Measurements from ENCODE around the gene OR2T11. TPM values are rescaled to one million over a fixed set of nuclear protein-coding genes. Genes with fewer than 3 reads are reported as not detected.
"Not testable (repeated sequence)": the region's sequence is repeated elsewhere in the genome, so short reads cannot be mapped to it uniquely, and the experiment has no call there.

Gene OR2T11
- total RNA-seq, 1 donor from 2014 or later = not detected

DNA sequence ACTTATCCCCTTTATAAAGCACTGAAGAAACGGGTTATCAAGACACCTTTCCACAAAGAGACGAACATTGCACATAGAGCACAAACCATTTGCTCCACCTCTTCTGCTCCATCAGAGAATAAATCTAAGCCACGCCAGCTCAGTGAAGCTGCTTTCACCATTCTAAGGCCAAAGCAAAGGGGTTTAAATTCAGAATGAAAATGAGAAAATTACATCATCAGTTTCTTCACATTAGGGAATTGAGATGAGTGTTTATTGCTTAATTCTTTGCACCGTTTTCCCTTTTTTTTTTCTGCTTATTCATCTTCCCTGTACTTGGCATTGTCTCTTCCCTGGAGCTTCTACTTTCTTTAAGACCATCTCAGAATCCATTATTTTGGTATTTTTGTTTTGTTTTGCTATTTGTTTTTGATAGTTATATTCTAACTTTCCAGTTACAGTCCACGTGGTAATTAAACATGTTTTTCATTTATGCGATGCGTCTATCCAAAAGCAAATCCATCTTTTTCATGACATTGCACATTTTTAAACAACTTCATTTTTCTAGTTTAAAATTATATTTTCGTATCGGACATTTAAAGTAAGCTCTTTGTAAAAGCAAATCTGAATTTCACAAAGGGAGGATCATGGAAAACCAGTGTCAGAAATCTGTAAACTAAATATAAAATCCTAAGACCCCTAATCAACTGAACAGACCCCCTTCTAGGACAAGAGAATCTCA, 58.5 kb downstream of the OR2T11 start:
- H3K4me3 ChIP-seq (ENCODE audit: low read depth, low read length) = no peak overlapping the region
- no peak for DNase-seq (ENCODE audit: low read depth)
- TF ChIP-seq CTCF (conservative IDR thresholded peaks at IDR 0.05; ENCODE audit: low read depth, low read length) = no peak

DNA sequence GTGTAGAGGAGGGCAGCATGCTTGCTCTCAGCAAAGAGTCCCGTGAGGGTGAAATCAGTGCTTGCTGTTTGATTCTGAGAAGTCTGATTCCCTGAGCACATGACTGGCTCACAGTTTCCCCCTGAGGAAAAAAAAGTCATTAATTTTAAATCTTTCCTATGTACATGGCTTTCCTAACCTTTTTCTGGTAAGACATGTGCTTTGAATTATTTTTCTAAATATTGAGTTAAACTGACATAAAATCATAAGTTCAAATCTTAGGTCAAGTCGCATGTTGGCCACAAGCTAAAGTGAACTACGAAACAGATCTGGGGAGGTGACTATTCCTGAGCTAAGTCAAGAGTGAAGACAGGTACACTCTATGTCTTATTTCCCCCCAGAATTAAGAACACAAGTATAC, 60.2 kb downstream of the OR2T11 start, which contains the start of gene OR2T34:
Gene OR2T34, minus strand, starts transcription at position 101 of the 400 bp plus-strand sequence. Its CDS starts 0 bp downstream, at position 101.
- not testable (repeated sequence) for H3K4me3 ChIP-seq (ENCODE audit: low read depth, low read length); DNase-seq (ENCODE audit: low read depth)

GRCh38 chr1:248573856-248574255, 61.0 kb downstream of the OR2T11 start:
- DNase-seq (ENCODE audit: low read depth); H3K4me3 ChIP-seq (ENCODE audit: low read depth, low read length): not testable (repeated sequence)

Other genes starting within 250 kb of the OR2T11 start
- gene OR2T1, start 232.0 kb downstream of the OR2T11 start, total RNA-seq = not detected in 2 replicates
- gene OR2T2, start 189.5 kb downstream of the OR2T11 start, total RNA-seq = not detected in 2 replicates
- gene OR2T3, start 161.7 kb downstream of the OR2T11 start, total RNA-seq = not detected in 2 replicates
- not detected in 2 replicates for gene OR2T5, start 146.5 kb downstream of the OR2T11 start, total RNA-seq
- gene OR2G6, start 127.0 kb downstream of the OR2T11 start, total RNA-seq = not detected in 2 replicates
- not detected in 2 replicates for gene OR2T29, start 72.3 kb downstream of the OR2T11 start, total RNA-seq
- gene OR2T34, start 60.3 kb downstream of the OR2T11 start, total RNA-seq = not detected in 2 replicates
- not detected in 2 replicates for gene OR2T10, start 37.4 kb downstream of the OR2T11 start, total RNA-seq
- gene OR2T35, start 10.2 kb upstream of the OR2T11 start, total RNA-seq = not detected in 2 replicates
- gene OR2T27, start 20.4 kb upstream of the OR2T11 start, total RNA-seq = not detected in 2 replicates
- gene OR14I1, start 67.7 kb upstream of the OR2T11 start, total RNA-seq = not detected in 2 replicates
- gene LYPD8, start 120.7 kb upstream of the OR2T11 start, total RNA-seq = not detected in 2 replicates
- gene SH3BP5L, start 190.8 kb upstream of the OR2T11 start, total RNA-seq = 23.5 and 25.6 TPM in 2 replicates
- gene ZNF672, start 203.1 kb upstream of the OR2T11 start, total RNA-seq = 26.1 and 32.6 TPM in 2 replicates
- gene ZNF692, start 224.0 kb upstream of the OR2T11 start, total RNA-seq = 24.0 and 35.7 TPM in 2 replicates

Data from epithelial cell of proximal tubule (primary cell).